Neural progenitor cell (in vitro differentiated cells): ENCODE measurements around the gene ELANE. TPM values are rescaled to one million over a fixed set of nuclear protein-coding genes. Genes with fewer than 3 reads are reported as not detected.

Experiments
- DNase-seq: peaks from one replicate; pipeline ENCODE4 v3.0.0-alpha.2; 2016; ENCODE audit warnings: low spot score
- H2AFZ ChIP-seq: fragments of 200-600 bp; sonication (generic); replicated peaks from 2 replicates; pipeline ENCODE4 v1.6.1; 2016; ENCODE audit warnings: antibody characterized with exemption
- H3F3A ChIP-seq: fragments of 200-600 bp; sonication (generic); 2 replicates; pipeline ENCODE4 v1.6.1; 2016; ENCODE audit warnings: antibody characterized with exemption, low read depth
- H3K27ac ChIP-seq: fragments of 200-600 bp; sonication (generic); 2 replicates; pipeline ENCODE4 v1.5.1; 2016; ENCODE audit warnings: mild to moderate bottlenecking
- H3K27me3 ChIP-seq: fragments of 200-600 bp; sonication (generic); 2 replicates; pipeline ENCODE4 v1.6.1; 2016; ENCODE audit warnings: mild to moderate bottlenecking, moderate library complexity
- H3K36me3 ChIP-seq: fragments of 200-600 bp; sonication (generic); 2 replicates; pipeline ENCODE4 v1.5.1; 2016
- H3K4me1 ChIP-seq: fragments of 200-600 bp; sonication (generic); 2 replicates; pipeline ENCODE4 v1.6.1; 2016; ENCODE audit warnings: mixed run types
- H3K4me2 ChIP-seq: fragments of 200-600 bp; sonication (generic); 2 replicates; pipeline ENCODE4 v1.6.1; 2016
- H3K4me3 ChIP-seq: fragments of 200-600 bp; sonication (generic); 2 replicates; pipeline ENCODE4 v1.5.1; 2016
- H3K79me2 ChIP-seq: fragments of 200-600 bp; sonication (generic); 2 replicates; pipeline ENCODE4 v1.6.1; 2016; ENCODE audit warnings: low read depth
- H3K9ac ChIP-seq: fragments of 200-600 bp; sonication (generic); 2 replicates; pipeline ENCODE4 v1.6.1; 2016
- H3K9me3 ChIP-seq: fragments of 200-600 bp; sonication (generic); 2 replicates; pipeline ENCODE4 v1.5.1; 2016; ENCODE audit warnings: low read depth
- H4K20me1 ChIP-seq: fragments of 200-600 bp; sonication (generic); 2 replicates; pipeline ENCODE4 v1.6.1; 2016; ENCODE audit warnings: low read depth
- H3K27ac Mint-ChIP-seq: 3 replicates; pipeline ENCODE4 v1.8.0; 2021; ENCODE audit warnings: mixed read lengths
- H3K27me3 Mint-ChIP-seq: 2 replicates; pipeline ENCODE4 v1.8.0; 2022; ENCODE audit warnings: low read depth, mild to moderate bottlenecking, inconsistent platforms, moderate library complexity, mixed read lengths; ENCODE audit not compliant: insufficient read depth
- H3K36me3 Mint-ChIP-seq: 3 replicates; pipeline ENCODE4 v1.8.0; 2021; ENCODE audit warnings: mixed read lengths
- H3K4me1 Mint-ChIP-seq: 3 replicates; pipeline ENCODE4 v1.8.0; 2021; ENCODE audit warnings: mixed read lengths
- H3K4me3 Mint-ChIP-seq: 3 replicates; pipeline ENCODE4 v1.8.0; 2021; ENCODE audit warnings: mild to moderate bottlenecking, moderate library complexity, mixed read lengths
- H3K9me3 Mint-ChIP-seq: 3 replicates; pipeline ENCODE4 v1.8.0; 2020; ENCODE audit warnings: mixed read lengths
- EZH2 ChIP-seq: fragments of 200-600 bp; sonication (generic); IDR thresholded peaks from 2 replicates; pipeline ENCODE4 v1.6.1; 2017; ENCODE audit warnings: antibody characterized with exemption, mild to moderate bottlenecking, moderate library complexity
- EZH2phosphoT487 ChIP-seq: fragments of 200-600 bp; sonication (generic); IDR thresholded peaks from 2 replicates; pipeline ENCODE4 v1.6.1; 2017; ENCODE audit warnings: antibody characterized with exemption
- total RNA-seq: library from RNA; depleted of rRNA; stranded (reverse); fragments of >200 nt; gene quantifications from 2 replicates; pipeline ENCODE4 v1.2.3, GENCODE V29; 2015; ENCODE audit warnings: low replicate concordance
- TF ChIP-seq, protein P1 (sequence below): fragments of 200-600 bp; sonication (generic); IDR thresholded peaks from 2 replicates; pipeline ENCODE4 v1.5.1; 2017; ENCODE audit warnings: antibody characterized with exemption, mild to moderate bottlenecking

ELANE gene
- total RNA-seq, 1 donor from 2014 or later: not detected

DNA sequence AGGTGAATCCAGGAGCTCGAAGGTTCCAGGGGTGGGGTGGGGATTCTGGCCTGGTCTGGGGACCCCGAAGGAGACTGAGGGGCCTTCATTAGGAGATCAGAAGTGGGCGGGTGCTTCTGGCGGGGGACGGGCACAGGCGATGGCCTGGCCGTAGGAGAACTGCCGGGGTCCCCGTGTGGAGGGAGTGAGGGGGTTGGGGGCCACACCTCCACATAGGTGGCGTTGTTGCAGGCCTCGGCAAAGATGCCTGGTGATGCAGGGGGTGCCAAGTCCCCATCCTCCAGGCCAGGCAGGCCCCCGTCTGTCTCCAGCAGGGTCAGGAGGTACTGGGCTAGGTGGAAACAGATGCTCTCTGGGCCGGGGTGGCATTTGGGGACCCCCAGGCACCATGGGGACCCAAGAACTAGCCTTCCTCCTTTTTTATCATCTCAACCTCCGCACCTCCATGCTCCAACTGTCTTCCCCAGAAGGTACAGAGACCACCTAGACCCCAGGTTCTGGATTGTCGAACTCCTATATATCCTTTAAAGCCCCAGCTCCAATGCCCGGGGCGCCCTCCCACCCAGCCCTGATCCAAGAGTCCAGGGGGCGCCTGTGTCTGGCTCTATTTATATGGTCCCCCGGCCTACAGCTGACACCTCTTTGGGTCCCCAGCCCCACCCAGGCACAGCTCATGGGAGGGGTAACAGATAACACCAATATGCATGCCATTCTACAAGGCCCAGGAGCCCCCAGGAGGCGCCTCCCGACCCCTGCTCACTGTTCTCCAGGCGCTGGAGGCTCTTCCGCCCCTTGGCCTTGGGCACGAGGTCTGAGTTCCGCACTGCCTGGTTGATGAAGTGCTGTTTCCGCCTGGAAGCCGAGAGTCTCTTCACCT is 49.4 kb downstream of the ELANE start:
- no peak for DNase-seq
- no peak for TF ChIP-seq EZH2
- TF ChIP-seq EZH2phosphoT487: no peak
- H3F3A ChIP-seq: peaks cover 28% of the 10 kb centered on the region
- no peak overlapping the region for H3K27ac Mint-ChIP-seq
- peaks cover 2% of the 10 kb centered on the region for H3K27me3 Mint-ChIP-seq
- H3K9ac ChIP-seq: no peak overlapping the region
- H3K36me3 ChIP-seq: no peaks in the 10 kb centered on the region
- H3K4me1 ChIP-seq: peaks cover 10% of the 10 kb centered on the region
- H3K9me3 ChIP-seq: no peaks in the 10 kb centered on the region
- no peaks in the 10 kb centered on the region for H3K27me3 ChIP-seq
- no peak overlapping the region for H3K4me2 ChIP-seq
- H3K4me1 Mint-ChIP-seq: peaks cover 27% of the 10 kb centered on the region
- H3K79me2 ChIP-seq: peaks cover 29% of the 10 kb centered on the region
- H2AFZ ChIP-seq: no peak overlapping the region
- H3K4me3 ChIP-seq: no peak overlapping the region
- H4K20me1 ChIP-seq: peaks cover 77% of the 10 kb centered on the region
- no peak overlapping the region for H3K4me3 Mint-ChIP-seq
- no peak overlapping the region for H3K27ac ChIP-seq
- H3K9me3 Mint-ChIP-seq: no peaks in the 10 kb centered on the region
- H3K36me3 Mint-ChIP-seq: peaks cover 1% of the 10 kb centered on the region

DNA sequence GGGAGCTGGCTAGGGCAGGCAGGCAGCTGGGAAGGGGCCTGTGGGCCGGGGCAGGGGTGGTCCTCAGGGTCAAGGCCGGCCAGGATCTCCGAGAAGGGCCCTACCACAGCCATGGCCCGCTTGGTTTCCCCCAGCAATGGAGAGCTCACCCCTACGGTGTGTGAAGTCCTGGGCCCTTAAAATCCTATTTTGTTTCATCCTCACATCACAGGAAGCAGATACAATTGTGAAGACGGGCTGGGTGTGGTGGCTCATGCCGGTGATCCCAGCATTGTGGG is 49.9 kb downstream of the ELANE start:
- peaks cover 81% of the 10 kb centered on the region for H4K20me1 ChIP-seq

GRCh38 chr19:902446-903226 is 50.5 kb downstream of the ELANE start:
- H3K36me3 Mint-ChIP-seq: peaks cover 1% of the 10 kb centered on the region
- H3K27me3 Mint-ChIP-seq: peaks cover 2% of the 10 kb centered on the region
- Histone ChIP-seq H4K20me1 (peaks cover 81% of the 10 kb centered on the region), H3K9ac (no peak overlapping the region), H3K4me3 (peak overlapping the region; percentile 29), H3F3A (peaks cover 28% of the 10 kb centered on the region), H3K27ac (no peak overlapping the region), H3K4me2 (peak overlapping the region; percentile 67), H3K36me3 (no peaks in the 10 kb centered on the region), H3K9me3 (no peaks in the 10 kb centered on the region), H3K27me3 (no peaks in the 10 kb centered on the region), H3K79me2 (peaks cover 39% of the 10 kb centered on the region), H3K4me1 (peaks cover 10% of the 10 kb centered on the region), H2AFZ (no peak overlapping the region)
- DNase-seq: no peak
- H3K27ac Mint-ChIP-seq: no peak overlapping the region
- peaks cover 21% of the 10 kb centered on the region for H3K4me1 Mint-ChIP-seq
- TF ChIP-seq EZH2 (no peak), EZH2phosphoT487 (no peak)
- TF ChIP-seq, protein P1, sequence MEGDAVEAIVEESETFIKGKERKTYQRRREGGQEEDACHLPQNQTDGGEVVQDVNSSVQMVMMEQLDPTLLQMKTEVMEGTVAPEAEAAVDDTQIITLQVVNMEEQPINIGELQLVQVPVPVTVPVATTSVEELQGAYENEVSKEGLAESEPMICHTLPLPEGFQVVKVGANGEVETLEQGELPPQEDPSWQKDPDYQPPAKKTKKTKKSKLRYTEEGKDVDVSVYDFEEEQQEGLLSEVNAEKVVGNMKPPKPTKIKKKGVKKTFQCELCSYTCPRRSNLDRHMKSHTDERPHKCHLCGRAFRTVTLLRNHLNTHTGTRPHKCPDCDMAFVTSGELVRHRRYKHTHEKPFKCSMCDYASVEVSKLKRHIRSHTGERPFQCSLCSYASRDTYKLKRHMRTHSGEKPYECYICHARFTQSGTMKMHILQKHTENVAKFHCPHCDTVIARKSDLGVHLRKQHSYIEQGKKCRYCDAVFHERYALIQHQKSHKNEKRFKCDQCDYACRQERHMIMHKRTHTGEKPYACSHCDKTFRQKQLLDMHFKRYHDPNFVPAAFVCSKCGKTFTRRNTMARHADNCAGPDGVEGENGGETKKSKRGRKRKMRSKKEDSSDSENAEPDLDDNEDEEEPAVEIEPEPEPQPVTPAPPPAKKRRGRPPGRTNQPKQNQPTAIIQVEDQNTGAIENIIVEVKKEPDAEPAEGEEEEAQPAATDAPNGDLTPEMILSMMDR: no peak
- H3K9me3 Mint-ChIP-seq: no peaks in the 10 kb centered on the region
- H3K4me3 Mint-ChIP-seq: peak overlapping the region; percentile 61

More for the DNA sequence above, 49.9 kb downstream of the ELANE start:
- peaks cover 33% of the 10 kb centered on the region for H3K79me2 ChIP-seq
- Mint-ChIP-seq H3K4me1 (peaks cover 22% of the 10 kb centered on the region), H3K27ac (no peak overlapping the region), H3K9me3 (no peaks in the 10 kb centered on the region), H3K27me3 (peaks cover 2% of the 10 kb centered on the region), H3K4me3 (no peak overlapping the region), H3K36me3 (peaks cover 1% of the 10 kb centered on the region)
- no peak overlapping the region for H2AFZ ChIP-seq
- no peak overlapping the region for H3K4me2 ChIP-seq
- H3K4me3 ChIP-seq: no peak overlapping the region
- H3K4me1 ChIP-seq: peaks cover 10% of the 10 kb centered on the region
- no peaks in the 10 kb centered on the region for H3K9me3 ChIP-seq
- H3K36me3 ChIP-seq: no peaks in the 10 kb centered on the region
- no peak for DNase-seq
- no peak overlapping the region for H3K27ac ChIP-seq
- H3K9ac ChIP-seq: no peak overlapping the region
- peaks cover 28% of the 10 kb centered on the region for H3F3A ChIP-seq
- H3K27me3 ChIP-seq: no peaks in the 10 kb centered on the region
- TF ChIP-seq, protein P1: no peak
- no peak for TF ChIP-seq EZH2phosphoT487
- TF ChIP-seq EZH2: no peak
